Limb (tissue), 2 donors: ENCODE results near the gene AGO4.
"Not testable (repeated sequence)": the region's sequence is repeated elsewhere in the genome, so short reads cannot be mapped to it uniquely, and the experiment has no call there.

Experiments used
- DNase-seq, 2 donors: peaks; one replicate each; pipeline ENCODE4 v3.0.0-alpha.2; 2016; ENCODE audit errors: extremely low spot score in 2 of 2

AGO4 gene

DNA sequence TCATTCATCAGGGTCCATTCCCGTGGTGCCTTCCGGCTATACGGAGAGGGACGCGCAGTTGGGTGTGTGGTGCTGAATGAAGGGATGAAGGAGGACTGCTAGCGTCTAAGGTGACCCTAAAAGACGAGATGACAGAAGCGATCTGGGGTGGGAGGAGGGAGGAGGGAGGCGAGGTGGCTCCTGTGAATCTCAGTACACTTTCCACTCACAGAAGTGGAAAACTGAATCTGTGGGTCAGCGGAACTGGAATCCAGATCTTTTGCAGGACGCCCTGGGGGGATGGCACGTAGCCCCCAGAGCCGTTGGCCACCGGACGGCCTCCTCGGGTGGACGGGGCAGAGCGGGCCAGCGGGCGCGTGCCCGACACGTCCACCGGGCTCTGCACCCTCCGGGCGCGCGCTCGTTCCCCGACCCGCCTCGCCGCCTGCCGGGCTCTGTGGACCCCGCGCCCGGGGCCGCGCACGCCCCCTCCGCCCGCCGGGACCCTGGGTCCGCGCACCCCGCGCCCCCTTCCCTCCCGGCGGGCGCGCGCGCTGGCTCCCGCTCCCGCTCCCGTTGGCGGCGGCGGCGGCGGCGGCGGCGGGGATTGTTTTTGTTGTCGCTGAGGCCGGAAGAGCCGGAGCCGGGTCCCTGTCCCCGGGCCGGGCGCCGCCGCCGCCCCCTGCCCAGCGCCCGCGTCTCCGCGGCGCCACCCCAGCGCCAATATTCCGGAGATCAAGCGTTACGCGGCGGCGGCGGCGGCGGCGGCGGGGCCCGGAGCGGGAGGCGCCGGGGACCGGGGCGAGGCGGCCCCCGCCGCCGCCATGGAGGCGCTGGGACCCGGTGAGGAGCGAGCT is at the start of gene AGO4:
Gene AGO4, plus strand, starts transcription at position 403 of the 836 bp plus-strand sequence. Its CDS starts 401 bp downstream, at position 804.
- DNase-seq, result peak; percentile 50 to 82

DNA sequence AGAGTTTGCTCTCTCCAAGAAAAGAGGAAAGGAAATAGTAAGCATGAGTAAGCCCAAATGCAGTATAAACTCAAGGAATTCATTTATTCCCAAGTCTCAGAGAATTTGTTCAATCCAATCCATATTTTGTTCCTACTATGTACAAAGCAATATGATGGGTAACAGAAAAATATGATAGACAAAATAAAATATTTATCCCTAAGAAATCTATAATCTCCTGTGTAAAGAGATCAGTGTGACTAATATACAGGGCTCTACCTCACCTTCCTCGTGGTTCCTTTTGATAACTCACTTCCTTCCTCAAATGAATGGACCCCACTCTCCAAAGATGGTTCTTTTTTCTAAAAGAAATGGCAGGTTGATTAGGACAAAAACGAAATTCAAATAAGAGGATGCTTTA is 45.7 kb upstream of the AGO4 start:
- no peak for DNase-seq

DNA sequence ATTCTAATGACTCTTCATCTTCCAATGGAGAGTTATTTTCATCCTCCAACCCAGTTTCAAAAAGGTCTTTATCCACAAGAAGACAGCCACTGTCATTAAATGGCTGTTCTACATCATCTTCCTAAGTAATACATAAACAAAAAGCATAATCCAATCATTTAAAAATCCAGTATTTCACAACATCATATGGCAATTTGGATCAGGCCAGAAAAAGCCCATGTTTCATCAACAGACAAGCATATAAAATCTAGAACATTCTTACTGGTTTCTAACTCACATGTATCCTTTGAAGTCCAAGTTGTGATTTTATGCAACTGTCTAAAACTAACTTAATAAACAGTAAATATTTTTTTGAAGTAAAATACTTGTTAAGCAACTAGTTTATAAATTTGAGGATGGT is 44.6 kb upstream of the AGO4 start:
- no peak for DNase-seq

DNA sequence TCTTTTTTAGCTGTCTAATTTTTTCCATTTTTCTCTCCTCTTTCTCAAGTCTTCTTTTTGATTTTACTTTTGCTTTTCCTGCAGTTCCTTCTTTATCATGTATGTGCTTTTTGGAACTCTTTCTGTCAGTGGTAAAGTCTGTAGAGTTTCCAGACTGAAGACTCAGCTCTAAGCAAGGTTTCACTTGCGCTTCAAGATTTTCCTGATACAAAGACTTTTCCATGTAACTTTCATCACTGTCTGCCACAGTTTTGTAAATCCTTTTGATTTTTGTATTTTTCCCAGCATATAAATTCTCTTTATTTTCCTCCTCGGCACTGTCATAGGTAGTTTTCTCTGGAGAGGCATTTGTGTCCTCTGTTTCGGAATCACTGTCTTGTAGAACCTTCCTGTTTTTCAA is 43.5 kb upstream of the AGO4 start:
- DNase-seq, result no peak

DNA sequence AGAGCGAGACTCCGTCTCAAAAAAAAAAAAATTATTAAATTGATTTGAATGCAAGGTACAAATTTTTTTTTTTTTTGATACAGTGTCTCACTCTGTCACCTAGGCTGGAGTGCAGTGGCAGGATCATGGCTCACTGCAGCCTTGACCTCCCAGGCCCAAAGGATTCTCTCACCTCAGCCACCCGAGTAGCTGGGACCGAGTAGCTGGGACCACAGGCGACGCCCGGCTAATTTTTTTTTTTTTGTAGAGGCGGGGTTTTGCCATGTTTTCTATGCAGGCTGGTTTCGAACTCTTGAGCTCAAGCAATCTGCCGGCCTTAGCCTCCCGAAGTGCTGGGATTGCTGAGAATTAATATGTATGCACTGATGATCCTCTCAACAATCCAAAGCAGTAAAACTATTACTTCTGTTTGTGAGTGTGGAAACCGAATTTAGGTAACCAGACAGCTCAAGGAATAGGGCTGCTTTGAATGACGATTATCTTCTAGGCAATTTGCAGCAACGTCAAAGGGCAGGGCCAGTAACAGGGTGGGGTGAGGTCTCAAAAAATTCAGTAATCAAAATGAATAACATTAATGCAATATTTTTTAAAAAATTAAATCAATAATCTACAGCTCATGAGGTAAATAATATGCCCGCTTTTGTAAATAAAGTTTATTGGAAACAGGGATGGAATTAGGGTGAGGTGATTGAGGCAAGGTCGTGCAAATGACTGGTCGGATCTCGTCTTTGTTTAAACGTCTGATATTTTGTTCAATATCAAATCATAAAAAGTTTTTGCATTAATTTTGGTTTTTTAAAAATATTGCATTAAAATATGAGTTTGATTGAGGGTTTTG is 39.2 kb upstream of the AGO4 start:
- no peak for DNase-seq

DNA sequence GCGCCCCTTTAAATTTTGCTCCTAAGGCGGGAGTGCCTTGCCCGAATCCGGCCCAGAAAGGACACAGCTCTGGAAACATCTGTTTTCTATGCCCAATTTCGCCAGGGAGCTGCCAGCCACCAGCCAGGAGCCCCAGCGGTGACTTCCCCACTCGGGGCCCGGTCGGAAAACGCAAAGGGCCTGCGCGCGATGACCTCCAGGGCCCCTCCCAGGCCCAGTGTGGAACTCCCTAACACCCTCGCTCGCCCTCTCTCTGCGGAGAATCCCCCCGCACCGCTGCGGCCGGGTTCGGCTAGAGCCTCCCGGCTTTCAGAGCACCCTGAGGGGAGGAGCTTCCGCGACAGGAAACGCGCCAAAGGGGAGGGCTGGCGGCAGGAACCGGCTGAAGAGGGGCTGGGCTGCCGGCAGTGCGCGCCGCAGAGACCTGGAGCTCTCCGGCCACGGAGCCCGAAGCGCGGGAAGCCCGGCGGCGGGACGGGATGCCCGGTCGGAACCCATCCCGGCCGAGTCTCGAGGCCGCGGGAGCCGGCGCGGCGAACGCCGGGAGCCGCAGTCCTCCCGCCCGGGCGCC is 38.5 kb upstream of the AGO4 start:
- DNase-seq, result peak; percentile 87 to 90

DNA sequence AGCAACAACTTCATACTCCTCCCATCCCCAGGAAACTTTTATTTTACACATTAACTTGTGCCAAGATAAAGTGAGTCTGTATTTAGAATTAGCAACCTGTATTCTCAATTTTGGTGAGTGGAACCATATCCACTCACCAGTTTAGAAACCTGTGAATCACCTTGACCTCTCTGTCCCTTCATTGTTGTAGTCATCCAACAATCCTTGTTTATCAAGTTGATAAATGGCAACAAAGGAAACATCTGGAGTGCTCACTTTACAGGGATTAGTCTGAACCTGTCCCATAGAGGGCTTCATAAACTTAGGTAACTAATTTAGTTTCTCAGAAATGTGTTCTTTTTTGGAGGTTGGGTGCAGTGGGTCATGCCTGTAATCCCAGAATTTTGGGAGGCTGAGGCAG is 34.1 kb upstream of the AGO4 start:
- no peak for DNase-seq

DNA sequence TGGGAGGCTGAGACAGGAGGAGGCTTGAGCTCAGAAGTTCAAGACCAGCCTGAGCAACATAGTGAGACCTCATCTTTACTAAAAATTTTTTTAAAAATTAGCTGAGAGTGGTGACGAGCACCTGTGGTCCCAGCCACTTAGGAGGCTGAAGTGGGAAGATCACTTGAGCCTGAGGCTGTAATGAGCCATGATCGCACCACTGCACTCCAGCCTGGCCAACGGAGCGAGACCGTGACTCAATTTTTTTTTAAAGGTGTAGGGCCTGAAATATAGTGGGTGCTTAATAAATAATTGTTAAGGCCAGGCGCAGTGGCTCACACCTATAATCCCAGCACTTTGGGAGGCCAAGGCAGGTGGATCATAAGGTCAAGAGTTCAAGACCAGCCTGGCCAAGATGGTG is 31.6 kb upstream of the AGO4 start:
- DNase-seq, result not testable (repeated sequence)

DNA sequence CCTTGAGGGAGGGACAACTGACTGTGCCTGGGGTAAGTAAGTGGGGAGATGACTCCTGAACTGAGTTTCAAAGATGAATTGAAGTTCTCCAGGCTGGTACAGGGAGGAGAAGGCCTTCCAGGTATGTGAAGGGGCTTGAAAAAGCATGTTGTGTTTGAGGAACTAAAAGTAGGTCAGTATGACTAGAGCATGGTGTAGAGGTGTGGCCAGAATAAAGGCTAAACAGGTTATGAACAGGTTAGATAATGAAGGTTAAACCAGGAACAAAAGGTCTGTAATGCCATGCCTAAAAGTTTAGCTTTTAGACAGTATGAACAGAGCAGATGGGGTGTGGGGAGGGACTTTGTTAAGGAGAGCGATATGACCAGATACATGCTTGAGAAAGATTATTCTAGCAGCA is 30.7 kb upstream of the AGO4 start:
- DNase-seq, result no peak

DNA sequence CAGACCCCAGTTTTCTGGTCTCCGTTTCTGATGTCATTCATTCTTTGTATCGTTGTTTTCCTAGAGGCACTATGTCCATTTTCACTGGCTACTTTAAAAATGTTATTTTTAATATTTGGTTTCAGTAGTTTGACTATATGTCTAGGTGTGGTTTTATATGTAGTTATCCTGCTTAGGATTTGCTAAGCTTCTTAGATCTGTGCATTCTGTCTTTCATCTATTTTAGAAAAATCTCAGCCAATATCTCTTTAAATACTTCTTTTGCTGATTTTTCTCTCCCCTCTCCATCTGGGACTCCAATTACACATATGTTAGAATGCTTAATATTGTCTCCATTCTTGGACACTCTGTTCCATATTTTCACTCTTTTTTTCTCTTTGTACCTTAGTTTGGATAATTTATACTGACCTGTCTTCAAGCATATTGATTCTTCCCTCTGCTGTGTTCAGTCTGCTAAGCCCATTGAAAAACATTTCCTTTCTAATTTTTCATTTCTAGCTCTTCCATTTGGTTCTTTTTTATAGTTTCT is 24.7 kb upstream of the AGO4 start:
- no peak for DNase-seq

DNA sequence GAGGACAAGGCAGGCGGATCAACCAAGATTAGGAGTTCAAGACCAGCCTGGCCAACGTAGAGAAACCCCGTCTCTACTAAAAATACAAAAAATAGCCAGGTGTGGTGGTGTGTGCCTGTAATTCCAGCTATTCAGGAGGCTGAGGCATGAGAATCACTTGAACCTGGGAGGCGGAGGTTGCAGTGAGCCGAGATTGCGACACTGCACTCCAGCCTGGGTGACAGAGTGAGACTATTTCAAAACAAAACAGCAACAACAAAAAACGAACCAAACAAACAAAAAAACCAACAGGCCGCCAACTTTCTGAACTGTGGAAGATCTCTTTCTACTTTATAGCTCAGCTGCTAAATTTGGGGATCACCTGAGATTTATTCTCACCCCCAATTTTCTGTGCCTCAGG is 23.5 kb upstream of the AGO4 start:
- not testable (repeated sequence) for DNase-seq

DNA sequence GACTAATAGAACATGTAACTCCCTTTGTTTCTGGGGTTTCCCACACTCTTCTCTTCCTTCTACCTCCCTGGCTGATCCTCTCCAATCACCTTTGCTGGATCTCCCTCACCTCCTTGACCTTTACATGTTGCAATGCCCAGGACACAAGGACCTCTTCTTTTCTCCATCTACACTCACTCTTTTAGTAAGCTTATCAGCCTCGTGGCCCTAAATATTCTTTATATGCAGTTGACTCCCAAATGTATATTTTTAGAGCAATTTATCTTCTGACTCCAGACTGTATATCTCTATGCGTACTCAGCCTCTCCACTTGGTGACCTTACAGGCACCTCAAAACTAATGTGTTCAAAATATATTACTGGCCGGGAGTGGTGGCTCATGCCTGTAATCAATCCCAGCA is 19.7 kb upstream of the AGO4 start:
- no peak for DNase-seq

DNA sequence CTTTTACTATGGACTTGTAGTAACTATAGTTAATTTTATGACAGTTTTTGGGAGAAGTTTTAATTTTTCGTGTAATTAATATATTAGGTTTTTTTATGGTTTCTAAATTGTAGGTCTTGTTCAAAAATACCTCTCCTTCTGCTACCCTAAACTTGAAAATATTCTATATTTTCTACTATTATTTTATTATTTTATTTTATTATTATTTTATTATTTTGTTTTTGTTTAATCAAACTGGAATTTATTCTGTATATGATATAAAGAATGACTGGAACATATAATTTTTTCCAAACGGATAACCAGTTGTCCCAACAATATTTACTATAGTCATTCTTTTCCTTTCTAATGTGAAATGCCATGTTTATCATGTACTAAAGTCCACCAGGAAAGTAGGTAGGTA is 17.1 kb upstream of the AGO4 start:
- DNase-seq, result no peak

DNA sequence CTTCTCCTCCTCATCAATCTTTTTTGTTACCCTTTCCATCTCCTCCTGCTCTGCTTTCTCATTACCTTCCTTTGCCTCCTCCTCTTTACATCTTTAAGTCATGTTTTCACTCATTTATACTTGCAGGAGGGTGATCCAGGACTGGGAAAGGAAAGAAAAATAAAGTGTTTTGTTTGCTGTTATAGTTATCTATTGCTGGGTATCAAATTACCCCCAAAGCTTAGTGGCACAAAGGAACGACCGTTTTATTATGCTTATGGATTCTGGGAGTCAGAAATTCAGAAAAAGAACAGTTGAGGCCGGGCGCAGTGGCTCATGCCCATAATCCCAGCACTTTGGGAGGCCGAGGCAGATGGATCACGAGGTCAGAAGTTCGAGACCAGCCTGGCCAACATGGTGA is 12.5 kb upstream of the AGO4 start:
- DNase-seq, result no peak

DNA sequence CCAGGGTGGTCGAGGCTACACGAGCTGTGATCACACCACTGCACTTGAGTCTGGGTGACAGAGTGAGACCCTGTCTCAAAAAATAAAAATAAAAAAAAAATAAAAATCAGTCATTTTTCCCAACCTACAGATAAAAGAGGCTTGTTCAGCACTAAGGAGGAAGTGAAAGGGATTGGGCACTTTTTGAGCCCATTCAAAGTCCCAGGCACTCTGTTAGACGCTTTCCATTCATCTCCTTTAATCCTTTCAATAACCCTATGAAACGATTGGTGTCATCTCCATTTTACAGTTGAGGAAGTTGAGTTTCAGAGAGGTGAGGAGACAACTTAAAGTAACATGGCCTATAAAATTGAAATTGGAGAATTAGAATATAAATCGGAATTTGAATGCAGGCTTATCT is 10.4 kb upstream of the AGO4 start:
- DNase-seq, result no peak

DNA sequence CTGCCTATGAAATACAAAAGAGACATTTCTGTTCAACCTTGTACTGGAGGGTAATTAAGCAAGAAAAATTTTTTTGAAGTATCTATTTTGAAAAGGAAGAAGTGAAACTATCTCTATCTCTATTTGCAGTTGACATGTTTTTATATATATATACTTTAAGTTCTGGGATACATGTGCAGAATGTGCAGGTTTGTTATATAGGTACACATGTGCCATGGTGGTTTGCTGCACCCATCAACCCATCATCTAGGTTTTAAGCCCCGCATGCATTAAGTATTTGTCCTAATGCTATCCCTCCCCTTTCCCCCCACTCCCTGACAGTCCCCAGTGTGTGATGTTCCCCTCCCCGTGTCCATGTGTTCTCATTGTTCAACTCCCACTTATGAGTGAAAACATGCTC is 9.8 kb upstream of the AGO4 start:
- not testable (repeated sequence) for DNase-seq

DNA sequence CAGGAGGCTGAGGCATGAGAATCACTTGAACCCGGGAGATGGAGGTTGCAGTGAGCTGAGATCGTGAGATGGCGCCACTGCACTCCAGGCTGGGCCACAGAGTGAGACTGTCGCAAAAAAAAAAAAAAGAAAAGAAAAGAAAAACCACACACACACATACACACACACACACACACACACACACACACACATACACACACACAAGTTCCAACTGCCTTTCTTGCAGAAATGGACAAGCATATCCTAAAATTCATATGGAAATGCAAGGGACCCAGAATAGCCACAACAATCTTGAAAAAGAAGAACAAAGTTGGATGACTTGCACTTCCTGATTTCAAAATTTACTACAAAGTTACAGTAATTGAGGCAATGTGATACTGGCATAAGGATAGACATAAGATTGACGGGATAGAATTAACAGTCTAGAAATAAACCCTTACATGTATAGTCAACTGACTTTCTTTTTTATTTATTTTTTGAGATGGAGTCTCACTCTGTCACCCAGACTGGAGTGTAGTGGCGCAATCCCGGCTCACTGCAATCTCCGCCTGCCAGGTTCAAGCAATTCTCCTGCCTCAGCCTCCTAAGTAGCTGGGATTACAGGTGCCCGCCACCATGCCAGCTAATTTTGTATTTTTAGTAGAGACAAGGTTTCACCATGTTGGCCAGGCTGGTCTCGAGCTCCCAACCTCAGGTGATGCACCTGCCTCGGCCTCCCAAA is 7.5 kb upstream of the AGO4 start:
- not testable (repeated sequence) for DNase-seq

DNA sequence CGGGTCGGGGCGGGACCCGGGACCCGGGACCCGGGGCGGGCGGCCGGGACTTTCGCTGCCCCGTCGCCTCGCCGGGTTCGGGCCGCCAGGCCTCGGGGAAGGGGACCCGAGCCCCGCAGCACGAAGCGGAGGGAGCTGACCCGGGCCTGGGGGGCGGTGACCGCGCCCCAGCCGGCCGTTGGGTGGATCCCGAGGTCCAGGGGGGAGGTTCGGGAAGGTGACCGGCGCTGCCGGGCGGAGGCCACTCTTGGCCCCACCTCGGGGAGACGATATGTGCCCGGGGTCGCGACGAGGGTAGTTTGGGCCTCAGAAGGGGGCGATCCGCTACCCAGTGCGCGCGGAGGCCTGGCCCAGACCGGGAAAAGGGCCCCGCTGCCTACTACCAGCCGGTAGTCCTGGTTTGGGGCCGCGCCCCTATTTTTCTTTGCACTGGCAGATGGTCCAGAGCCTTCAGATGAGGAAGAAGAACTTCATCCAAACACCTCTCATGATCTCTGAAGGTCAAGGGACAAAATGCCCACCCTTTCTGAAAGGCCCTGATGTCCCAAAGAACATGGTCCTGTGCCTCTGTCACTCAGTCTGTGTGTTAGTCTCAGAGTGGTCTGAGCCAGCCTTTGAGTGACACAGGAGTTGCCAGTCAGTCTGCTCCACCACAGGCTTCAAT is 766 bp downstream of the AGO4 start:
- peak in 1 of 2 donors; percentile 62 for DNase-seq

DNA sequence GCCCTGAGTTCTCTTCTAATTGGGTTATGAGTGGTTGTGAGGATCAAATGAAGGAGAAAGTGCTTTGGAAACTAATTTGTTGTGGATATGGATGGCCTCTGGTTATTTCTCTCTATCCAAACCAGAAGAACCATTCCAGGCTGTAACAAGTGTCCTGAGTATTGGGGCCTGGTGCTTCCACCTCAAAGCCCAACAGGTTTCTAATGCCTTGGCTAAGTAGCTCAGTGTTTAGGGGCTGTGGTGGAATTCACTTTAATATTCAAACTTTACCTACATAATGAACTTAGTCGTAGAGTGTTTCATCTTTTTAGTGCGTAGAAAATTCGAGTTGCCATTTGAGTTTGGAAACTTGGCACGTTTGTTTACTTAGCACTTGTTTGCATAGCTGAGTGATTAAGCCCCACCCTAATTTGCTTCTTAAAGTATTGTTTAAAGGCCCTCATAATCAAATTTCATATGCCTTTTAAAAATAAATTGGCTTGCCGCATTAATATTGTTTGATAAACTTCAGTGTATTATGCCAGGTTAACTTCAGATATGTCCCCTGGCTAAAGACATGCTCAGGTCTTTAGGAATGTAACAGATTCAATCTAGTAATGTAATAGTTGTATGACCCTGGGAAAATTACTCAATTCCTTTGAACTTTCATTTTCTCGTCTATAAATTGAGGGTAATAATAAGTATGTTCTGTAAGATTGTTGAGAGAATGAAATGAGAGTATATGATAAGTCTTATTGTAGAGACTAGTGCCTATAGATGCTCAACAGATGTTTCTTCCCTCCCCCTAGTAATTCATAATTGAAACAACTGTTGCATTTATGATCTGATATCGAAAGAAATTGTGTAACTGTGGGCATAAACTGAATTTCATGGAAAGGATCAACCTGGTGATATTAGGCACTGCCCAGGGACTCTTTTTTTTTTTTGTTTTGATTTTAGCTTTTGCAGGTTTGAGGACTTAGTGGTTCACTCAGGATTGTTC is 1.6 kb downstream of the AGO4 start:
- no peak for DNase-seq
